GM21381 (cell line): ENCODE measurements around the gene PTF1A.

Experiments used
- ATAC-seq: cut with Tn5 transposase; IDR thresholded peaks from one replicate; pipeline ENCODE4 v1.9.1; 2021; ENCODE audit warnings: mild to moderate bottlenecking, moderate library complexity; ENCODE audit not compliant: unreplicated experiment

The PTF1A gene

GRCh38 chr10:23191764-23192711, at the start of gene PTF1A:
PTF1A (plus strand) TSS chr10:23192312; CDS start chr10:23192531, 219 bp downstream.
- no peak for ATAC-seq

- ATAC-seq, result no peak
Observed at GRCh38 chr10:23146258-23146657, 45.9 kb upstream of the PTF1A start.

- no peak for ATAC-seq
Observed at GRCh38 chr10:23147035-23147434, 45.1 kb upstream of the PTF1A start.

GRCh38 chr10:23148214-23148613, 43.9 kb upstream of the PTF1A start:
- ATAC-seq, result no peak

- ATAC-seq, result no peak
Observed at GRCh38 chr10:23150091-23150490, 42.0 kb upstream of the PTF1A start.

- ATAC-seq, result no peak
Observed at GRCh38 chr10:23150610-23151009, 41.5 kb upstream of the PTF1A start.

- ATAC-seq, result no peak
Observed at GRCh38 chr10:23151071-23151470, 41.0 kb upstream of the PTF1A start.

GRCh38 chr10:23155169-23155568, 36.9 kb upstream of the PTF1A start:
- no peak for ATAC-seq

GRCh38 chr10:23156447-23157150, 35.5 kb upstream of the PTF1A start:
- ATAC-seq, result no peak

- no peak for ATAC-seq
Observed at GRCh38 chr10:23157239-23157681, 34.9 kb upstream of the PTF1A start.

- ATAC-seq, result no peak
Observed at GRCh38 chr10:23157691-23158369, 34.3 kb upstream of the PTF1A start.

GRCh38 chr10:23158370-23158769, 33.7 kb upstream of the PTF1A start:
- ATAC-seq, result peak; percentile 71

GRCh38 chr10:23171232-23171876, 20.8 kb upstream of the PTF1A start:
- ATAC-seq, result no peak

GRCh38 chr10:23172429-23173213, 19.5 kb upstream of the PTF1A start:
- no peak for ATAC-seq

- ATAC-seq, result no peak
Observed at GRCh38 chr10:23173214-23174073, 18.7 kb upstream of the PTF1A start.

GRCh38 chr10:23174074-23174976, 17.8 kb upstream of the PTF1A start:
- no peak for ATAC-seq

- no peak for ATAC-seq
Observed at GRCh38 chr10:23174977-23175512, 17.1 kb upstream of the PTF1A start.

- no peak for ATAC-seq
Observed at GRCh38 chr10:23186178-23186577, 5.9 kb upstream of the PTF1A start.
